ENCODE data around the gene ACKR2.
"Not testable (repeated sequence)": the region's sequence is repeated elsewhere in the genome, so short reads cannot be mapped to it uniquely, and the experiment has no call there.

ACKR2 gene

GRCh38 chr3:42855547-42856380 lies 46.5 kb downstream of the ACKR2 start:
- no peak for DNase-seq (ENCODE audit: low spot score)

- DNase-seq (ENCODE audit: low spot score) = no peak
Observed at GRCh38 chr3:42856544-42856943, 47.3 kb downstream of the ACKR2 start.

GRCh38 chr3:42864321-42864950 lies 55.2 kb downstream of the ACKR2 start:
- no peak for DNase-seq (ENCODE audit: low spot score)

GRCh38 chr3:42865256-42865655 lies 56.0 kb downstream of the ACKR2 start:
- no peak for DNase-seq (ENCODE audit: low spot score)

GRCh38 chr3:42867138-42867537 lies 57.9 kb downstream of the ACKR2 start:
- no peak for DNase-seq (ENCODE audit: low spot score)

- no peak for DNase-seq (ENCODE audit: low spot score)
Observed at GRCh38 chr3:42868841-42869240, 59.6 kb downstream of the ACKR2 start.

- DNase-seq (ENCODE audit: low spot score) = peak; percentile 49
Observed at GRCh38 chr3:42871592-42872196, 62.4 kb downstream of the ACKR2 start.

GRCh38 chr3:42872718-42873117 lies 63.5 kb downstream of the ACKR2 start:
- DNase-seq (ENCODE audit: low spot score) = no peak

- DNase-seq (ENCODE audit: low spot score) = no peak
Observed at GRCh38 chr3:42873221-42873982, 64.2 kb downstream of the ACKR2 start.

GRCh38 chr3:42874749-42875148 lies 65.5 kb downstream of the ACKR2 start:
- DNase-seq (ENCODE audit: low spot score) = no peak

- DNase-seq (ENCODE audit: low spot score) = no peak
Observed at GRCh38 chr3:42875325-42876151, 66.3 kb downstream of the ACKR2 start, which contains the start of gene CYP8B1. Gene CYP8B1, minus strand, starts transcription at chr3:42875879. Its CDS starts 63 bp downstream, at chr3:42875816.

GRCh38 chr3:42876401-42876800 lies 67.2 kb downstream of the ACKR2 start:
- DNase-seq (ENCODE audit: low spot score) = no peak

GRCh38 chr3:42876940-42877720 lies 67.9 kb downstream of the ACKR2 start:
- DNase-seq (ENCODE audit: low spot score) = no peak

- no peak for DNase-seq (ENCODE audit: low spot score)
Observed at GRCh38 chr3:42877881-42878280, 68.6 kb downstream of the ACKR2 start.

- no peak for DNase-seq (ENCODE audit: low spot score)
Observed at GRCh38 chr3:42880183-42880582, 70.9 kb downstream of the ACKR2 start.

- peak; percentile 92 for DNase-seq (ENCODE audit: low spot score)
Observed at GRCh38 chr3:42880601-42881451, 71.6 kb downstream of the ACKR2 start.

GRCh38 chr3:42883251-42883930 lies 74.1 kb downstream of the ACKR2 start:
- not testable (repeated sequence) for DNase-seq (ENCODE audit: low spot score)

- no peak for DNase-seq (ENCODE audit: low spot score)
Observed at GRCh38 chr3:42884324-42884723, 75.1 kb downstream of the ACKR2 start.

- DNase-seq (ENCODE audit: low spot score) = no peak
Observed at GRCh38 chr3:42886294-42886822, 77.1 kb downstream of the ACKR2 start.
